Activated CD4-positive, alpha-beta memory T cell treated with anti-CD3 and anti-CD28 coated beads, Interleukin-2, amount 10 ng/mL, durations not matched to agents 7 days and 5 days (primary cell): ENCODE results near the gene AKT1. TPM values are rescaled to one million over a fixed set of nuclear protein-coding genes. Genes with fewer than 3 reads are reported as not detected.
A peak's percentile ranks its signal among the peaks of the same experiment; 100 is the strongest.
"Not testable (repeated sequence)": the region's sequence is repeated elsewhere in the genome, so short reads cannot be mapped to it uniquely, and the experiment has no call there.

Source experiments
- CTCF ChIA-PET: fragments of 350-600 bp; sonication (Branson Sonifier 250); formaldehyde crosslinking; loops from one replicate; lab custom pipeline; 2021; ENCODE audit warnings: antibody characterized with exemption, inconsistent platforms; lab: Charles Lee
- POLR2A ChIA-PET: fragments of 350-600 bp; sonication (Branson Sonifier 250); formaldehyde crosslinking; loops from one replicate; lab custom pipeline; 2021; ENCODE audit warnings: antibody characterized with exemption; lab: Charles Lee
- DNase-seq: peaks from one replicate; pipeline ENCODE4 v3.0.0-alpha.2; 2020
- H3K27ac Mint-ChIP-seq: one replicate; pipeline ENCODE4 v1.8.0; 2021; ENCODE audit warnings: mild to moderate bottlenecking, mixed read lengths
- H3K27me3 Mint-ChIP-seq: one replicate; pipeline ENCODE4 v1.8.0; 2021; ENCODE audit warnings: mixed read lengths
- H3K36me3 Mint-ChIP-seq: one replicate; pipeline ENCODE4 v1.8.0; 2021; ENCODE audit warnings: low read depth, mixed read lengths
- H3K4me1 Mint-ChIP-seq: one replicate; pipeline ENCODE4 v1.8.0; 2021; ENCODE audit warnings: mixed read lengths
- H3K4me3 Mint-ChIP-seq: one replicate; pipeline ENCODE4 v1.8.0; 2021; ENCODE audit warnings: mild to moderate bottlenecking, mixed read lengths
- H3K9me3 Mint-ChIP-seq: one replicate; pipeline ENCODE4 v1.8.0; 2021; ENCODE audit warnings: mixed read lengths
- total RNA-seq, 2 experiments: library from RNA; stranded (reverse); gene quantifications; one replicate each; pipeline ENCODE4 v1.2.3, GENCODE V29; 2021

Gene AKT1
- total RNA-seq, 2 experiments from 2014 or later = 157 to 162 TPM

- Mint-ChIP-seq H3K36me3 (peaks cover 32% of the 10 kb centered on the region), H3K27ac (peak overlapping the region; percentile 52), H3K9me3 (no peaks in the 10 kb centered on the region), H3K4me1 (peaks cover 42% of the 10 kb centered on the region), H3K4me3 (no peak overlapping the region), H3K27me3 (no peaks in the 10 kb centered on the region)
- no peak for DNase-seq
- ChIA-PET CTCF (interaction anchor here (1.3 kb wide), 1 partner anchor 13 kb away, joined by 3 read pairs; no protein-coding TSS in a partner anchor), POLR2A (interaction anchor here (1.2 kb wide), 1 partner anchor 13 kb away, joined by 5 read pairs; no protein-coding TSS in a partner anchor)
Observed at GRCh38 chr14:104755621-104756020, 39.9 kb downstream of the AKT1 start.

DNA sequence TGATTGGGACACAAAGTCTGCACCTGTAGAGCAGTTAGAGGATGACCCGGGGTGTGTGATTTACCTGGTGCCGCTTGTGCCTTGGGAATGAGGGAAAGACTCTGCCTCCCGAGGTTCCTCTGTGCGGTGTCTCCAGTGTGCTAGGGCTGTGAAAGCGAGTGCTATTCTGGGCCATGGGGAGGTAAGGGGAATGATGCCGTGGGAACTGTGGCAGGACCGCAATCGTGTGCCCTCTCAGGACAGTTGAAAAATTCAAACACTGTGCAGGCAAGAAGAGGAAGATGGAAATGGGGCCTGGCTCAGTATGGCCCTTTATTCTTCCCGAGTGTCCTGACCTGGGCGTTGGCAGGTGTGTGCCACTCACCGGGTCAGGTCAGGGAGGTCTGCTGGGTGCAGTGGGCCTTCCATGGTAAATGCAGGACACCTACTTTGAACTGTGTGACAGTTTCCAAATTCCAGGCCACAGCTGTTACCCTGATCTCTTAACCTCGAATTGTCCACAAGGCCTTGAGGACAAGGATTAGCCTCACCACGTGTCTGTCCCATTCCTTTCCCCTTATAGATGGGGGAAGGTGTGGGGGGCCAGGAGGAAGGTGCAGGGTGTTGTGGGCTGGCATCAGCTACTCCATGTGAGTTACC, 41.2 kb downstream of the AKT1 start:
- H3K27ac Mint-ChIP-seq = peak overlapping the region; percentile 67
- POLR2A ChIA-PET = interaction anchor here (0.8 to 2.8 kb wide), 6 partner anchors 12 to 59 kb away, joined by 3 to 19 read pairs (median 6); partner anchors contain the start of gene ZBTB42

DNA sequence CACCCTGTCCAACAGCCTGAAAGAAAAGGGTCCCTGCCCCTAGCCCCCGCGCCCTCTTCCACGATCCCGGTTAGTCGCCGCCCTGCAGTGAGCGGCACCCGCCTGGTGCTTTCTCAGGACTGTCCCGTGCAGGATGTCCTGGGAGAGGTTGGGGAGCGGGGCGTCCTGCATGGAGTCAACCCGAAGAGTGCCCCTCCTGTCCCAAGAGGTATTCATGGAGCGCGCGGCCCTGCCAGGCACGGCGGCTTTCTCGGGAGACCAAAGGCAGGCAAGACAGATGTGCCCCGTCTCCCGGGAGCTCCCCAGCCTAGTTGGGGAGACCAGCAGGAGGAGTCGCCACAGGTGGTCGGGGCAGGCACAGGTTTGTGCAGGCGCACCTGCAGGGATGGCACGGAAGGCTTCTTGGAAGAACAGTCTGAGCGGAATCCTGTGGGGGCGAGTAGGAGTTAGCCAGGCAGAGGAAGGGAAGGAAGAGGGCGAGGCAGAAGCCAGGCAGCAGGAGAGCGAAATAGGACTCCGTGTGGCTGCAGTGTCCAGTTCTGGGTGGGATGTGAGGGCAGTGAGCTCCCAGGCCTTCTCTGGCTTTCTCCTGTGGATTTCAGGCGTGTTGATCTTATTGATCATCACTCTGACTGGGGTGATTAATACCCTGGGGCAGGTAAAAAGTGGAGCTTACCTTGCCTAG, 41.9 kb downstream of the AKT1 start:
- H3K4me3 Mint-ChIP-seq = peak overlapping the region; percentile 78
- peaks cover 42% of the 10 kb centered on the region for H3K4me1 Mint-ChIP-seq
- peak; percentile 35 for DNase-seq
- no peaks in the 10 kb centered on the region for H3K9me3 Mint-ChIP-seq
- peaks cover 18% of the 10 kb centered on the region for H3K36me3 Mint-ChIP-seq
- H3K27ac Mint-ChIP-seq = peak overlapping the region; percentile 67
- H3K27me3 Mint-ChIP-seq = no peaks in the 10 kb centered on the region
- ChIA-PET POLR2A (interaction anchor here (0.9 to 3.2 kb wide), 16 partner anchors 8 to 312 kb away, joined by 3 to 29 read pairs (median 8); partner anchors contain the start of genes ADSS1, GPR132 and ZBTB42), CTCF (interaction anchor here (1.0 to 4.6 kb wide), 5 partner anchors 12 to 73 kb away, joined by 3 to 29 read pairs (median 14); partner anchors contain the start of gene ZBTB42)

More for the DNA sequence above, 41.2 kb downstream of the AKT1 start:
- Mint-ChIP-seq H3K4me1 (peaks cover 42% of the 10 kb centered on the region), H3K4me3 (peak overlapping the region; percentile 78), H3K36me3 (peaks cover 25% of the 10 kb centered on the region), H3K27me3 (no peaks in the 10 kb centered on the region), H3K9me3 (no peaks in the 10 kb centered on the region)
- DNase-seq = no peak
- CTCF ChIA-PET = interaction anchor here (1.0 to 4.6 kb wide), 4 partner anchors 11 to 63 kb away, joined by 3 to 29 read pairs (median 14); no protein-coding TSS in a partner anchor

- peak; percentile 100 for DNase-seq
- no peaks in the 10 kb centered on the region for H3K27me3 Mint-ChIP-seq
- peaks cover 42% of the 10 kb centered on the region for H3K4me1 Mint-ChIP-seq
- POLR2A ChIA-PET = interaction anchor here (0.8 to 3.2 kb wide), 27 partner anchors 9 to 1191 kb away, joined by 3 to 29 read pairs (median 6); partner anchors contain the start of genes ADSS1, BAG5, CDCA4 and GPR132
- peaks cover 18% of the 10 kb centered on the region for H3K36me3 Mint-ChIP-seq
- peak within 1 kb of the TSS; percentile 90 for H3K27ac Mint-ChIP-seq
- H3K4me3 Mint-ChIP-seq = peak within 1 kb of the TSS; percentile 78
- no peaks in the 10 kb centered on the region for H3K9me3 Mint-ChIP-seq
- CTCF ChIA-PET = interaction anchor here (0.9 to 4.6 kb wide), 11 partner anchors 12 to 267 kb away, joined by 3 to 29 read pairs (median 4); partner anchors contain the start of genes ADSS1 and ZBTB42
Observed at GRCh38 chr14:104752735-104753527, 42.6 kb downstream of the AKT1 start, which contains the start of gene SIVA1. Gene SIVA1 (plus strand): TSS chr14:104753147. CDS start chr14:104753202, 55 bp downstream.

DNA sequence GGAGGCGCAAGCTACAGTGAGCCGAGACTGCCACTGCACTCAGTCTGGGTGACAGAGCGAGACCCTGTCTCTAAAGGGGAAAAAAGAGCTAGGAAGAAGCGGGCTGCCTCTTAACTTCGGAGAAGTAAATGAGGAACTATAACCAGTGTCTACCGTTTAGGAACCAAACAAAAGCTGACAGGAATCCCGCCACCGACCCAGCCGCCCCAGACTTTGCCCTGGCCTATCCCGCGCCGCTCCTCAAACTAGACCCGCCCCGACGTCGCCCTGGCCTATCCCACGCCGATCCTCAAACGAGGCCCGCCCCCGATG, 43.2 kb downstream of the AKT1 start:
- peaks cover 40% of the 10 kb centered on the region for H3K4me1 Mint-ChIP-seq
- no peaks in the 10 kb centered on the region for H3K27me3 Mint-ChIP-seq
- POLR2A ChIA-PET = interaction anchor here (0.7 to 3.2 kb wide), 28 partner anchors 9 to 1190 kb away, joined by 3 to 29 read pairs (median 6); partner anchors contain the start of genes ADSS1, BAG5, CDCA4 and GPR132

GRCh38 chr14:104751539-104752422, 43.8 kb downstream of the AKT1 start:
- ChIA-PET CTCF (interaction anchor here (0.9 to 4.6 kb wide), 10 partner anchors 13 to 268 kb away, joined by 3 to 29 read pairs (median 6); partner anchors contain the start of genes ADSS1 and ZBTB42), POLR2A (interaction anchor here (0.7 to 3.2 kb wide), 28 partner anchors 10 to 1190 kb away, joined by 3 to 29 read pairs (median 6); partner anchors contain the start of genes ADSS1, BAG5, CDCA4 and GPR132)
- Mint-ChIP-seq H3K27me3 (no peaks in the 10 kb centered on the region), H3K36me3 (peaks cover 9% of the 10 kb centered on the region), H3K4me3 (peak overlapping the region; percentile 78), H3K4me1 (peaks cover 35% of the 10 kb centered on the region), H3K27ac (peak overlapping the region; percentile 90), H3K9me3 (no peaks in the 10 kb centered on the region)
- DNase-seq = no peak

More for the DNA sequence above, 43.2 kb downstream of the AKT1 start:
- Mint-ChIP-seq H3K9me3 (no peaks in the 10 kb centered on the region), H3K27ac (peak overlapping the region; percentile 90), H3K4me3 (peak overlapping the region; percentile 78), H3K36me3 (peaks cover 14% of the 10 kb centered on the region)
- no peak for DNase-seq
- CTCF ChIA-PET = interaction anchor here (0.9 to 4.6 kb wide), 10 partner anchors 13 to 267 kb away, joined by 3 to 29 read pairs (median 6); partner anchors contain the start of genes ADSS1 and ZBTB42

DNA sequence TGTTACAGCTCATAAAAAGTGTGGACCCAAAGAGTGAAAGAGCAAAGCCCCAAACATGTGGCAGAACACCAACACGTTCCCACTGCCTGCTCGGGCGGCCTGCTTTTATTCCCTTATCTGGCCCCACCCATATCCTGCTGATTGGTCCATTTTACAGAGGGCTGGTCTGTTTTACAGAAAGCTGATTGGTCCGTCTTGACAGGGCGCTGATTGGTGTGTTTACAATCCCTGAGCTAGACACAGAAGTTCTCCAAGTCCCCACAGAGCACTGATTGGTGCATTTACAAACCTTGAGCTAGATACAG, 44.8 kb downstream of the AKT1 start:
- not testable (repeated sequence) for H3K27ac Mint-ChIP-seq, DNase-seq, H3K27me3 Mint-ChIP-seq, H3K9me3 Mint-ChIP-seq, H3K36me3 Mint-ChIP-seq
- ChIA-PET CTCF (interaction anchor here (4.6 kb wide), 1 partner anchor 15 kb away, joined by 29 read pairs; no protein-coding TSS in a partner anchor), POLR2A (interaction anchor here (1.4 to 3.2 kb wide), 2 partner anchors 27 to 113 kb away, joined by 3 to 29 read pairs; partner anchors contain the start of gene ADSS1)
- peaks cover 33% of the 10 kb centered on the region for H3K4me1 Mint-ChIP-seq
- peak overlapping the region; percentile 48 for H3K4me3 Mint-ChIP-seq

DNA sequence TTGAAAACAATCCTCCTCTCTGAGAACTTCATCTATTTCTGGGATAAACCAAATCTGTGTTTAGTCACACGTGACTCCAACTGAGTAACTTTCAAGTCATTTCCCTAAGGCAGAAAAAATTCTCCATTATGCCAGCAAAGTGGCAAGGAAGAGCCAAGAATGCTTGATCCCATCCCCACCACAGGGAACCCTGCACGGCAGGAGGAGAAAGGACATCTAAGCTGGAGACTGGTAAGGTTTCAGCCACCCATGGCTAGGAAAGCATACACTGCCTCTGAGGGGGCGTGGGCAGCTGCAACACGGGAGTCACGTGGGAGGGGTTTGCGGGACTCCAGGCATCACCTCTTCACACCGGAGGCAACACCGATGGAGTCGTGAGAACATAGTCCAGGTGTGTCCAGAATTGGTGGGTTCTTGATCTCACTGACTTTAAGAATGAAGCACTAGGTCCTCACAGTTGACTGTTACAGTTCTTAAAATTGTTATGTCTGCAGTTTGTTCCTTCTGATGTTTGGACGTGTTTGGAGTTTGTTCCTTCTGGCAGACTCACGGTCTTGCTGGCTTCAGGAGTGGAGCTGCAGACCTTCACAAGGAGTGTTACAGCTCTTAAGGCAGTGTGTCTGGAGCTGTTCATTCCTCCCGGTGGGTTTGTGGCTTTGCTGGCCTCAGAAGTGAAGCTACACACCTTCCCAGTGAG, 45.3 kb downstream of the AKT1 start:
- ChIA-PET CTCF (interaction anchor here (4.6 kb wide), 1 partner anchor 15 kb away, joined by 29 read pairs; no protein-coding TSS in a partner anchor), POLR2A (interaction anchor here (1.4 kb wide), 1 partner anchor 113 kb away, joined by 3 read pairs; no protein-coding TSS in a partner anchor)
- Mint-ChIP-seq H3K4me3 (peak overlapping the region; percentile 8), H3K9me3 (no peaks in the 10 kb centered on the region), H3K27me3 (no peaks in the 10 kb centered on the region), H3K36me3 (no peaks in the 10 kb centered on the region), H3K27ac (no peak overlapping the region), H3K4me1 (peaks cover 37% of the 10 kb centered on the region)
- DNase-seq = no peak

- H3K4me1 Mint-ChIP-seq = peaks cover 30% of the 10 kb centered on the region
- POLR2A ChIA-PET = no interaction called here
- DNase-seq = no peak
Observed at GRCh38 chr14:104749111-104749649, 46.4 kb downstream of the AKT1 start.

DNA sequence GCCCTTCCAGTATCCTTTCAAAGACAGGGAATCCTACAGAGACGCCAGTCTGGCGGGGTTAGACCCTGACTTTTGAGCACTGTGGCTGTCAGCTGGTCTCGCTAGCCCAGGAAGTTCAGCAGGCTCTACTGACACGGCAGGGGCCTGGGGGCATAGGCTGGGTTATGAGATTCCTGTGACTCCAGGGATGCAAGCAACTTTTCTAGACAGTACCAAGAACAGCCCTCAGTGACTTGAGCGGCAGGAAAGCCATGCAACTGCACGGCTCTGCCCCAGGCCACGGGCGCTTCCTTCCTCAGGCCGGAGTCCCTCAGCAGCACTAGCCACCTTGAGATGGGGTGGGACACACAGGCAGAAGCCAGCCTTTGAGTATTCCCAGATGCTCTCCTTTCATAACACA, 47.7 kb downstream of the AKT1 start:
- Mint-ChIP-seq H3K9me3 (no peaks in the 10 kb centered on the region), H3K4me3 (no peak overlapping the region), H3K27me3 (no peaks in the 10 kb centered on the region), H3K4me1 (peaks cover 20% of the 10 kb centered on the region), H3K36me3 (no peaks in the 10 kb centered on the region), H3K27ac (no peak overlapping the region)
- CTCF ChIA-PET = no interaction called here
- POLR2A ChIA-PET = no interaction called here
- DNase-seq = no peak

More at GRCh38 chr14:104749111-104749649, 46.4 kb downstream of the AKT1 start:
- no peaks in the 10 kb centered on the region for H3K9me3 Mint-ChIP-seq
- no peak overlapping the region for H3K4me3 Mint-ChIP-seq
- no peak overlapping the region for H3K27ac Mint-ChIP-seq
- H3K27me3 Mint-ChIP-seq = no peaks in the 10 kb centered on the region
- H3K36me3 Mint-ChIP-seq = no peaks in the 10 kb centered on the region
- CTCF ChIA-PET = interaction anchor here (0.5 kb wide), 1 partner anchor 91 kb away, joined by 3 read pairs; no protein-coding TSS in a partner anchor
